PFSK-1 (cell line): ENCODE data around the gene NIPAL3.

Experiments
- FOXP2 ChIP-seq: optimal IDR thresholded peaks from 2 replicates; pipeline ENCODE3; 2011; ENCODE audit warnings: borderline replicate concordance, control low read depth, inconsistent platforms; ENCODE audit not compliant: insufficient read depth; ENCODE audit errors: extremely low read length, extremely low read depth
- POLR2AphosphoS5 ChIP-seq: IDR thresholded peaks from 2 replicates; pipeline ENCODE4 v1.6.1; 2012; ENCODE audit warnings: low read depth, mild to moderate bottlenecking, control low read depth, low read length, moderate library complexity
- REST ChIP-seq, 2 experiments: IDR thresholded peaks; 2 replicates each; pipeline versions ENCODE4 v1.6.1 to v1.8.0; 2011 to 2012; ENCODE audit warnings: low read depth in 2 of 2, low read length in 2 of 2, control low read depth in 1 of 2, inconsistent platforms in 1 of 2, mild to moderate bottlenecking in 1 of 2, moderate library complexity in 1 of 2; ENCODE audit not compliant: insufficient read depth in 1 of 2
- SIN3A ChIP-seq: IDR thresholded peaks from 2 replicates; pipeline ENCODE4 v1.6.1; 2012; ENCODE audit warnings: mild to moderate bottlenecking, low read length, moderate library complexity, borderline replicate concordance; ENCODE audit not compliant: insufficient read depth
- TAF1 ChIP-seq: IDR thresholded peaks from 2 replicates; pipeline ENCODE4 v1.6.1; 2012; ENCODE audit warnings: low read length, control low read depth, borderline replicate concordance; ENCODE audit not compliant: insufficient read depth

The NIPAL3 gene

GRCh38 chr1:24385160-24385940, 30.3 kb upstream of the NIPAL3 start:
- no peak for TF ChIP-seq SIN3A
- TF ChIP-seq POLR2AphosphoS5 = no peak
- no peak for TF ChIP-seq REST (IDR thresholded peaks at IDR 0.05; ENCODE audit: insufficient read depth in 1 of 2, low read depth in 2 of 2, low read length in 2 of 2)
- TF ChIP-seq FOXP2 = no peak
- TF ChIP-seq TAF1 = no peak

GRCh38 chr1:24386241-24386640, 29.4 kb upstream of the NIPAL3 start:
- TF ChIP-seq REST (IDR thresholded peaks at IDR 0.05; ENCODE audit: insufficient read depth in 1 of 2, low read depth in 2 of 2, low read length in 2 of 2) (peak in 1 of 2 experiments; percentile 62; a peak in 1 of 4 replicates), SIN3A (no peak), TAF1 (no peak)

- TF ChIP-seq REST (IDR thresholded peaks at IDR 0.05; ENCODE audit: insufficient read depth in 1 of 2, low read depth in 2 of 2, low read length in 2 of 2) (no peak), POLR2AphosphoS5 (no peak), TAF1 (no peak), FOXP2 (no peak)
Observed at GRCh38 chr1:24386931-24387330, 28.7 kb upstream of the NIPAL3 start.

- TF ChIP-seq FOXP2 (no peak), POLR2AphosphoS5 (no peak), SIN3A (no peak), REST (IDR thresholded peaks at IDR 0.05; ENCODE audit: insufficient read depth in 1 of 2, low read depth in 2 of 2, low read length in 2 of 2) (no peak), TAF1 (no peak)
Observed at GRCh38 chr1:24387636-24388175, 27.9 kb upstream of the NIPAL3 start.

- no peak for TF ChIP-seq SIN3A
- TF ChIP-seq FOXP2 = no peak
- no peak for TF ChIP-seq POLR2AphosphoS5
- TF ChIP-seq REST (IDR thresholded peaks at IDR 0.05; ENCODE audit: insufficient read depth in 1 of 2, low read depth in 2 of 2, low read length in 2 of 2) = no peak
- TF ChIP-seq TAF1 = no peak
Observed at GRCh38 chr1:24388331-24388885, 27.2 kb upstream of the NIPAL3 start.
